NCI-H1105 treated with DMSO at 0.1 percent for 48 hours (cell line): Measurements from ENCODE around the gene C16orf74.

Source experiments
- DNase-seq: peaks from one replicate; lab custom pipeline; 2025; lab: John Stamatoyannopoulos, UW

Gene C16orf74

DNA sequence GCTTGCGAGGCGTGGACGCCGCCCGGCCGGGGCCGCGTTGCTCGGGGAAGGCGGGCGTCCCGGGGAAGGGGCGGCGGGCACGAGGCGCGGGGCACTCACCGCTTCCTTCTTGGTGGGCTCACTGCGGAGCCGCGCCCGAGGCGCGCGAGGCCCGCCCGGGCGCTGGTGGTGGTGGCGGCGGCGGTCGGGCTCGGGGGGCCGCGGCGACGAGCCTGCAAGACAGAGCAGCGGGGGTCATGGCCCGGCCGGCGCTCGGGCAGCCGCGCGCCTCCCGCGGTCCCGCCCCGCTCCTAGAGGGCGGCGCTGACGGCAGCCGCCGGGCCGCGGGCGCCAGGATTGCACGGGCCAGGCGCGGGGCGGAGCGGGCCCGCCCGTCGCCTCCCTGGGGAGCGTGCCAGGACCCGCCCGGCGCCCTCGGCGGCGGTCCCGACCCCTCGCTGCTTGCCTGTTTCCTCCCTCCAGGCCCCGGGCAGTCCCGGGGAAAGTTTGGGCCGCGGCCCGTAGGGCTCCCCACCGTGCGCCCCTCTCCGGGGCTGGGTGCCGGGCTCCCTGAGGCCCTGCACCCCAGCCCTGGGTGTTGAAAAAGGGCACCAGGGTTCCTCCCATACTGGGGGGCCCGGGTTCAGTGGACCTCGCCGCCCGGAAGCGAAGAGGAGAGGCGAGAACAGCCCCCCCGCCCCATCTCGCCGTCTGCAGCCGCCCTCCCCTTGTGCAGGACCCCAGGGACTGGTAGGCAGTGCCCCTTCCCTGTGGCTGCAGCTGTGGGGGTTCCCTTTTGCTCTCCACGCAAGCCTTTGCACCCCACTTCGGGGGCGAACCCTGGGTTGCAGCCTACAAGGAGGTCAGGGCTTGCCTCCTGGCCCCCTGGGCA, at the start of gene C16orf74:
Gene C16orf74, minus strand, starts transcription at position 270 of the 871 bp plus-strand sequence. CDS start 15,879 bp downstream, outside the sequence.
- no peak for DNase-seq

DNA sequence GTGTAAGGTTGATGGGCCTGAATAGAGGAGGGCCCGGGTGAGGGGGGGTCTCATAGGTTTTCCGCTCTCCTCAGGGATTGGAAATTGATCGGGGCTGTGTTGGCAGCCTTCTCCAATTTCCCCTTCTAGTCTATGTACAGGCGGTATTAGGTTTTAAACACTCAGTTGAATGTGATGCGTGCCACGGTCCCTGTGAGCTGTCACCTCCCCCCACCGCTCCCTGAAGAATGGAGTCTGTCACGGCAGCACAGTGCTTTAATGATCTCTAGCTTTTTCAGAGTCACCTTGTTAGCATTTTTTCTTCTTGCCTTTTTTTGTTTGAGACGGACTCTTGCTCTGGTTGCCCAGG, 49.4 kb upstream of the C16orf74 start:
- no peak for DNase-seq

DNA sequence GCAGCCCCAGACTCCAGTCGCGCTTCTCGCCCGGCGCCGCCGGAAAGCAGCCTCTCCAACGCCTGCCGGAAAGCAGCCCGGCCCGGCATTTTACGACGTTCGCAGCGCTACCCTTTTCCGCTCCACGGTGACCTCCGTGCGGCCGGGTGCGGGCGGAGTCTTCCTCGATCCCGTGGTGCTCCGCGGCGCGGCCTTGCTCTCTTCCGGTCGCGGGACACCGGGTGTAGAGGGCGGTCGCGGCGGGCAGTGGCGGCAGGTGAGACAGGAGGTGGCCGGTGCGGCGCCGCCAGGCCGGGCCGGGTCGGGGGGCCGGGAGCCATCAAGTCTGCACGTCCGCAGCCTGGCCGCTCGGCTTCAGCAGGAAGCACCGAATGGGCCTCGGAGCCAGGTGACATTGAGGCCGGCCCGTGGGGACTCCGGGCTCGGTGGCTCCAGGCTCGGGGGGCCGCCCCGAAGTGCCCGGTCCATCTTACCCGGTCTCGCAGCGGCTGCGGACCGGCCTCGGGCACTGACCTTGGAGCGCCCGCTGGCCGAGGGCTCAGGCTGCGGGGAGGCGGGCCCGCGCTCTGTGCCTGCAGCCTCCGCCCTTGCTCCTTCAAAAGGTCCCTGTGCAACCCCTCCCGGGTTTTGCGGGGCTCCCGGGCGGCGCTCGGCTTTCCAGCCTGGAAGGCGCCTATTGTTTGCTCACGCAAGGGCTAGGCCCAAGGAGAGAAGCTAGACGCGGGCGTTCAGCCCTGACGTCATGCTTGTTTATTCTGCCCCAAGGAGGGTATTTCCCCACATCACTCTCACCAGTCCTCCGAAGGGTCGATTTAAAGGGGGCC, 48.8 kb upstream of the C16orf74 start, which contains the start of the genes COX4I1 and EMC8:
Gene COX4I1, plus strand, starts transcription at position 199 of the 824 bp plus-strand sequence. CDS start 1,511 bp downstream, outside the sequence.
Gene EMC8, minus strand, starts transcription at position 48 of the 824 bp plus-strand sequence. CDS start 249 bp downstream, outside the sequence.
- DNase-seq: peak; percentile 76

DNA sequence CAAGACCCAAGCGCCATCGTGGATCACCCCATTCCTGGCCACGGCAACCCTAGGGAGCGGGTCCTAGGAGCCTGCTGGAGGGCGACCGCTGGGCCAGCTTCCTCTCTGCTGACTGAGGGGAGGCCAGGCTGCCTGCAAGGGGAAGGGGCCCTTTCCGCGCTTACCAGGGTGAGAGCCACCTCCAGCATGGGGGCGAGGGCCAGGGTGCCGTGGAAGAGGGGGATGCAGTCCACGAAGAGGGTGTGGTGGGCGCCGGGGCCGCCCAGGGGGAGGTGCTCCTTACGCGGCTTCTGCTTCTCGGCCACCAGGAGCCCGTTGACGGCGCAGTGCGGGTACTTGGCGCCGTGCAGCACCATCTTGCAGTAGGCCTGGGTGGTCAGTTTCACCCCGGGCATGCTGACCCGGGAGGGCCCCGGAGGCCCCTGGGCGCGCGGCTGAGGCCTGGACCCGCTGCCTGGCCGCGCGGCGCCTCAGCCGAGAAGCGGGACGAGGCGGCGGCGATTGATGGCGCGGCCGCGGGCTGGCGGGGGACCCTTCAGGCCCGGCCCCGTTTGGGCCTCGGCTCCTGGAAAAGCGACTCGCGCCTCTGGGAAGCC, 48.1 kb upstream of the C16orf74 start:
- no peak for DNase-seq

DNA sequence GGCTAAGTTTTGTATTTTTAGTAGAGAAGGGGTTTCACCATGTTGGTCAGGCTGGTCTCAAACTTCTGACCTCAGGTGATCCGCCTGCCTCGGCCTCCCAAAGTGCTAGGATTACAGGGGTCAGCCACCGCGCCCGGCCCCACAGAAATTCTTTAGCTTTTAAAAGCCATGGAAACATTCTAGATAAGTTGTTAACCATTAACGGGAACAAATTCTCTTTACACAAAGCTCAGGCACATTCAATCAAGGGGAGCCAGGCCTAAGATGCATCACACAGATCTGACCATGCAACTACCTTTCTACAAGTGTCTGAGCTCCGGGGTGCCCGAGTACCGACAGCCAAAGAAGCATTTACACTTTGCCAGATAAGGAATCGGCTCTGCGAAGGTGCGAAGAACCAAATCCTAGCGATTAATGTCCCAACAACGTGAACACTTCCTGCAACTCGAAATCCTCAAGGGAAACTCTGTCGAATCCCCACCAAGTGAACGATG, 47.4 kb upstream of the C16orf74 start:
- no peak for DNase-seq

DNA sequence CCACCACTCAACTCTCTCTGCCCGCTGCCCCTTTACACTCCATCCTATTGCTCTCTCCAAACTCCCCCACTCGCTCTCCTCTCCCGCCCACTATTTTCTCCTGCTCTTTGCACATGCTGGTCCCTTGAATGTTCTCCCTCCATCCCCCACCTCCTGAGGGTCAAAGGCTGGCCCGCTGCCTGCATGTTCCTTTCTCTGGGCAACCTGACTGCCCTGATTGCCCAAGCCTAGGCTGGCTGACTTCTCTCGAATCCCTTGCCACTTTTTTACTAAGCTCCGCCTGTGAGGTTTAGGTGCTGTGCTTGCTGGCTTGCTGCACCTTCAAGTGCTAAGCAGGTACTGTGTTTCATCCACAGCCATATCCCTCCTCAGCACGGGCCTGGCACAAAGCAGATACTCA, 45.7 kb upstream of the C16orf74 start:
- DNase-seq: no peak

DNA sequence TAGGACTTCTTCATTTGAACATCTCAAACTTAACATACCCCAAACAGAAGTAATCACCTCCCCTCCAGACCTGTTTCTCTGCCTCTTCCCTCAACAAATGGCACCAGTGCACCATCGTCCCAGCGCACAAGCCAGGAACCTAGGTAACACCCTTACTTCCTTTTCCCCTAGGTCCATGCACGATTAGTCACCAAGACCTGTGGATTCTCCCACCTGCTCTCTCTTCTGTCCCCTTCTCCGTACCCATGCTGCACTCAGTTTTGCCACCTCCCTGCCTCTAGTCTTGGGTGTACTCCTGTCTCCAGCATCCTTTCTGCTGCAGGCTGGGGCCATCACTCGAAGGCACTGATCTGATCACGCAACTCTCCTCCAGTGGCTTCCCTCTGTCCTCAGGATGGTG, 45.3 kb upstream of the C16orf74 start:
- no peak for DNase-seq

DNA sequence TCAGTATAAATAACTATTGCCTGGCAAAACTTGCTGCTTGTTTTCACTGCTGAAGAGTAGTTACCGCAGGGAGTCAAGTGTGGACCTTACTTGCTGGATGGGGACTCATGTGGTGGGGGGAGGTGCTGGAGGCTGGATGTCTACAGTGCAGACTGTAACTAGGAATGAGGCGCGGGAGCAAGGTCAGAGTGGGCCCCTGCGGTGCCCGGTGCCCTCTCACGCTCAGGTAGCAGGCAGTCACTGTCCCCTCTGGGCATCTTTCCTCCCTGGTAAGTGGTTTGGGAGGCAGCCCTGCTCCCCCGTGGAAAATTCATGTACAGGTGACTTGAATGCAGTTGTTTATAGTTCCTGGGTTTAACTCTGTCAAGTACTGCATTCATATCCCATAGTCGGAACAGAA, 43.8 kb upstream of the C16orf74 start:
- no peak for DNase-seq

DNA sequence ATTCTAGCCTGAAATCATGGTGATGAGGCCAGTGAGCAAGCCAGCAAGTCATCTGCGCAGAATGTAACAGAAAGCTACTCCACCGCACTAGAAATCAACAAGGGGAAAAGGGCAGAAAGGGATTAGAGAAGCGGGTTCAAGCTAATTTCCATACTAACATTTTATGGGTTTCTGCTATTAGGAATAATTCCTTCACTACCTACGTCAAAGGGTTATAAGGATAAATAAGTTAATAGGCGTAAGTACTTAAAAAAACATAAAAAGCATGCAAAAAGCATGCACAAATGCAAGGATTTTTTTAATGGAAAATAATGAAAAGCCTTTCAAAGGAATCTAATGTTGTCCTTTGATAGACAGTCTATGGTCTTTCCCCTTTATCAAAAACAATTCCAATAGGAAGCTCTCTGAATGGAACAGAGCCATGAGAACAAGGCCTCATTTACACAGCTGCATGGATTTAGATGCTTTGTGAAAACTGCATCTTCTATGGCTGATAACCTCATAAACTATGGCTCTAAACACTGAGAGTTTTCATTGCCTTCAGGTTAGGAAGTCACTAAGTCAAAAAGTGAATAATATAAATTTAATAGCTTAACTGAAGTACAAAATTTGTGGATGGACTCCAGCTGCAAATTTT, 42.9 kb upstream of the C16orf74 start:
- no peak for DNase-seq

DNA sequence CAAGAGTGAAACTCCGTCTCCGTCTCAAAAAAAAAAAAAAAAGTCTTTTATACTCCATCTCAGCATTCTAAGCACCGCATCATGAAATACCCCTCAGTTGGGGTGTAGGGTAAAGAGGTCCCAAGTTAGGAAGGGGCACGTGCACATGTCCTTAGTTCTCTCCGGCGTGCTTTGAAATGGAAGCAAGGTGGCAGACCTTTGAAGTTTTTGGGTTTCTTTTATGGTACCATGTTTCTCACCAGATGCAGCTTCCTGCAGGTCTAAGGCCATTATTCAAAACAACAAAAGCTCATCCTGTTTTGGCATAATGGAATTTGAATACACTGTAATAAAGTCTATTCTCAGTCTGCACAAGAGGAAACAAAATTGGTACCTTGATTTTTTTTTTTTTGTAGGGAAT, 38.9 kb upstream of the C16orf74 start:
- DNase-seq: no peak

DNA sequence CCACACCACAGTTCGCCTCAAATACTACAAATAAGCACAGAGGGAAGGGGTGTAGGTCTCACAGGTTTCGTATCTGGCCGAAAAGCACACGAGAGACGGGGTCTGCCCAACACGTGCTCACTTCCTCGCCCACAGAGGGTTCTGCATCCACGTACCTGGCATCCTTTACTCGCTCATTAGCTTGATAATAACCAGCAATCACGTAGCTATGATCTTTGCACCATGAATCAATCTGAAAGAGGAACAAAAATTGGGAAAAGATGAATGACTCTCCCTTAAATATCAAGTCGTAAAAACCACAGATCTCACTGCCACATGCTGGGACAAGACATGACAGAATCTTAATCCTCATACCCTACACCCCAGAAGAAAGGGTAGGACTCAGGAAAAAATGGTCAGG, 37.9 kb upstream of the C16orf74 start:
- no peak for DNase-seq

GRCh38 chr16:85785927-85786326, 35.0 kb upstream of the C16orf74 start:
- no peak for DNase-seq

DNA sequence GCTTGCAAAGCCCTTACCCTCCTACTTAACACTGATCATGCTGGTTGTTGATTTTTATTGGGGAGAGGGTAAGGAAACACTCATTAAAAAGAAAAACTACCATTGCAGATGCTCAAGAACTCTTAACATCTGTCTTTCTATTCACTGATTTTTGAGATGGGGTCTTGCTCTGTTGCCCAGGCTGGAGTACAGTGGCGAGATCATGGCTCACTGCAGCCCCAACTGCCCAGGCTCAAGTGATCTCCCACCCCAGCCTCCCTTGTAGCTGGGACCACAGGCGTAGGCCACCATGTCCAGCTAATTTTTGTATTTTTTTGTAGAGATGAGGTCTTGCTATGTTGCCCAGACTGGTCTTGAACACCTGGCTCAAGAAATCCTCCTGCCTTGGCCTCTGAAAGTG, 33.9 kb upstream of the C16orf74 start:
- DNase-seq: no peak

GRCh38 chr16:85783441-85783840, 32.5 kb upstream of the C16orf74 start:
- DNase-seq: no peak

DNA sequence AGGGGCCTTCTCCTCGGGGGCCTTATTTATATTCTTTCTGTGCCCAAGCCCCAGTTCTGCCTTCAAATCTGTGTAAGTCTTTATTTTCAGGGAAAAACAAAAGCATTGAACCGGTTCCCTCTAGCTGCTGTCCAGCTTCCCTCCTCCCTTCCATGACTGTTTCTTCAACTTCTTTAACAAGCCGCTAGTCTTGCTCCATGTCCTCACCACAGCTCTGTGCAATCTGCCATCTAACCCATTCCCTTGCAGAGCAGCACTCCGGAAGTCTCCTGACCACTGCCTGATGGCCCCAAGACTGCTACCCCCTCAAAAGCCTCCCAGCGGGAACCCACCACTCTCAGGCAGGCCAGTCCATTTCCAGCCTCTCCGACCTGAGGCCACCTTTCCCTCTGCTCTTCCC, 31.6 kb upstream of the C16orf74 start:
- DNase-seq: no peak

GRCh38 chr16:85781695-85782370, 30.9 kb upstream of the C16orf74 start:
- peak; percentile 16 for DNase-seq

GRCh38 chr16:85781156-85781555, 30.3 kb upstream of the C16orf74 start:
- no peak for DNase-seq

DNA sequence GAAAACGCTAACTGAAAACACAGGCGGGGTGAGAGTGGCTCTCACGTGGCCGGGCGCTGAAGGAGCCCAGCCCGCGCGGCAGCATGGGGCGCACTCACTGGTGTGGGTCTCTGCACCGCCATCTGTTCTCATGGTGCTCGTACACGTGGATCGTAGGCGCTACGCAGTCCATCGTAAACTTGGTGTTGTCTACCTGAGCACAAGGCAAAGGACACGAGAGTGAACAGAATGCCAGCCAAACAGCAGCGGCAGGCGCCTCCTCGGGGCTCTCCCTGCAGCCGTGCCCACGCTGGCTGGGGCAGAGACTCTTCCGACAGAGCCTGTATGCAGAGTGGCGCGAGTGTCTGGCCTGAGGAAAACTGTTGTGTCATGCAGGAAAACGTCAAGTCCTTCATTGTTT, 29.4 kb upstream of the C16orf74 start:
- no peak for DNase-seq

GRCh38 chr16:85778873-85779272, 28.0 kb upstream of the C16orf74 start:
- no peak for DNase-seq

- no peak for DNase-seq
Observed at GRCh38 chr16:85777583-85778310, 26.9 kb upstream of the C16orf74 start.

DNA sequence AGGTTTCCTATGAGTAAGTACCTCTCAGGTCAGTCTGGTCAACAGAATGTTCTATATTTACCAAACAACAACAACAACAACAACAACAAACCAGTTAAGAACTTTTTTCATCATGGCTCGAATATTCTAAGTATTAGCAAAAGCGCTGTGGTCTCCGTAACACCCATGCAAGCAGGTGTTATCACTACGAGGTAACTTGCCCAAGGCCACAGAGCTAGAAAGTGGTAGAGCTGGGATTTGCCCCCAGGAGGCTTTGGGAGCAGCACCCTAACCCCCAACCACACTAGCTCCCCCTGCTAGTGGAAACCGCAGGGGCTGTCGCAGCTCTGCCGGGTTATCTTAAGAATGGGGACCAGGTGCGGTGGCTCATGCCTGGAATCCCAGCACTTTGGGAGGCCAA, 23.9 kb upstream of the C16orf74 start:
- no peak for DNase-seq
